ENCODE results near the gene CMYA5.
"Not testable (repeated sequence)": the region's sequence is repeated elsewhere in the genome, so short reads cannot be mapped to it uniquely, and the experiment has no call there.

CMYA5 gene

GRCh38 chr5:79689541-79690466 is at the start of gene CMYA5:
TSS of gene CMYA5 (plus strand) at chr5:79689836. CDS start at chr5:79689908, 72 bp downstream.
- no peak for DNase-seq

- DNase-seq, result no peak
Measured at GRCh38 chr5:79640571-79641055, 49.0 kb upstream of the CMYA5 start.

DNA sequence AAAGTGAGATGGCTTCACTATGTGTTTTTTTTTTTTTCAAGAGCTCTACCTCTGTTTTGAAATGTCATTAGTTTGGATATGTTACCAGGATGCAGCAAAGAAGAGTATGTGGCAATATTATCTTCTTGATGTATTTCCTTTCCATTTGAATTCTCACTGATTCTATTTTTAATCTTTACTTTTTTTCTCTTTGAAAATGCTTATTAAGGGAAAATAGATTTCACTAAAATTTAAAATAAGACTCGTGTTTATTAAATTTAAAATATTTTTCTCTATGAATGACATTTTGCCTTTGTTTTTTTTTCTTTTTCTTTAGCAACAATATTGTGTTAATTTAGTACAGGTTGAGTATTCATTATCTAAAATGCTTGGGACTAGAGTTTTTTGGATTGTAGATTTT is 48.2 kb upstream of the CMYA5 start:
- DNase-seq, result no peak

DNA sequence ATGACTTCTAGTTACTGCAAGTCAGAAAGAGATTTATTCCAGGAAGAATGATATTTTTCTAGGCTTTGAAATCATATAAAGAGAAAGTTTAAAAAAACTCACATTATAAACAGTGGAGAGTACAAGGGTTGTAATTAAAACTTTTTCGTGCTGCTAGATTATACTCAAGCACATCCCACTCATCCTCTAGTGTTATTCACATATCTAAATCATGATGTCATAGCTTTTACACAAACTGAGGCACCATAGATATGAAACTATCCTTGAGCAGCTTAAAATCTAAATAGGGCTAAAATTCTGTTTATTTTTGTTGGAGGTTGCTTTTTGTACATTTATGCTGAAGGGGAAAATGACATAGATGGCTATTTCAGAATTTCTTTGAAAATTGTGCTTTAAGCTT is 47.4 kb upstream of the CMYA5 start:
- DNase-seq, result no peak

- no peak for DNase-seq
Measured at GRCh38 chr5:79653843-79654242, 35.8 kb upstream of the CMYA5 start.

DNA sequence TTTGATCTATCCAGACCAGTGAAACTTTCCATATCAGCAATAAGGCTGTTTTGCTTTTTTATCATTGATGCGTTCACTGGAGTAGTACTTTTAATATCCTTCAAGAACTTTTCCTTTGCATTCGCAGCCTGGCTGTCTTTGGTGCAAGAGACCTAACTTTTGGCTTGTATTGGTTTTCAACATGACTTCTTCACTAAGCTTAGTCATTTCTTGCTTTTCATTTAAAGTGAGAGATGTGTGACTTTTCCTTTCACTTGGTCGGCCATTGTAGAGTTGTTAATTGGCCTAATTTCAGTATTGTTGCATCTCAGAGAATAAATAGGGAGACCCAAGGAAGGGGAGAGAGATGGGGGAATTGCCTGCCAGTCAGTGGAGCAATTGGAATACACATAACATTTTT is 26.4 kb upstream of the CMYA5 start:
- no peak for DNase-seq

DNA sequence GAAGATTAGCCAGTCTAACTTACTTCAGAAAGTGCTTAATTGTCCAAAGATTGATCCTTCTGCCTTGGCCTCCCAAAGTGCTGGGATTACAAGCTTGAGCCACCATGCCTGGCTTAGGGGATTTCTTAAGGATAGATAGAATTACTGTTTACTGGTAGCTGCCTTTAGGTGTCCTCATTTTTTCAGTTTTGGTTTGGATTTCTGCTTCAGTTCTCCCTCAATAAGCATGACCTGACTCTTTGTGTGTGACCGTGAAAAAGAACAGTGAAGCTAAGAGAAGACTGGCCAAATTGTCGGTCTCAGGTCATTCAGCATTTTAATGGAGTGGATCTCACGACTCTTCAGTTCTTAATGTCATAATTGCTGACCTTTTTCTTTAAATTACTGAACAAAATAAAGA is 22.9 kb upstream of the CMYA5 start:
- DNase-seq, result no peak

DNA sequence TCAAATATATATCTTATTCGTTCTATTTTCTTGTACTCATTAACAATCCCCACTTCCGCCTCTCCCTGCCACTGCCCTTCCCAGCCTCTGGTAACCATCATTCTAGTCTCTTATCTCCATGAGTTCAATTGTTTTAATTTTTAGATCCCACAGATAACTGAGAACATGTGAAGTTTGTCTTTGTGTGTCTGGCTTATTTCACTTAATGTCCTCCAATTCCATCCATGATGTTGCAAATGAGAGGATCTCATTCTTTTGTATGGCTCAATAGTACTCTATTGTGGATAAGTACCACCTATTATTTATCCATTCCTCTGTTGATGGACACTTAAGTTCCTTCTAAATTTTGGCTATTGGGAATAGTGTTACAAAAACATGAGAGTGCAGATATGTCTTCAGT is 17.2 kb upstream of the CMYA5 start:
- no peak for DNase-seq

- not testable (repeated sequence) for DNase-seq
Measured at GRCh38 chr5:79676354-79676753, 13.3 kb upstream of the CMYA5 start.

DNA sequence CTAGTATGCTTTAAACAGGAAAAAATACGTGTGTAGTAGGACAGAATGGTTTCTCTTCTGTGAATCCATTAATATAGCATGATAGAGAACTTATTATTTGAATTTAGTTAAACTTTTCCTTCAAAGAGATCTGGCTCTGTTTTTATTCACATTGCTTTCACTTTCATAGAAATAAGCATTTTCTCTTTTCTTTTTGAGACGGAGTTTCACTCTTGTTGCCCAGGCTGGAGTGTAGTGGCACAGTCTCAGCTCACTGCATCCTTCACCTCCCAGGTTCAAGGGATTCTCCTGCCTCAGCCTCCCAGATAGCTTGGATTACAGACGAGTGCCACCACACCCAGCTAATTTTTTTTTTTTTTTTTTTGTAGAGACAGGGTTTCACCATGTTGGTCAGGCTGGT is 7.5 kb upstream of the CMYA5 start:
- not testable (repeated sequence) for DNase-seq

DNA sequence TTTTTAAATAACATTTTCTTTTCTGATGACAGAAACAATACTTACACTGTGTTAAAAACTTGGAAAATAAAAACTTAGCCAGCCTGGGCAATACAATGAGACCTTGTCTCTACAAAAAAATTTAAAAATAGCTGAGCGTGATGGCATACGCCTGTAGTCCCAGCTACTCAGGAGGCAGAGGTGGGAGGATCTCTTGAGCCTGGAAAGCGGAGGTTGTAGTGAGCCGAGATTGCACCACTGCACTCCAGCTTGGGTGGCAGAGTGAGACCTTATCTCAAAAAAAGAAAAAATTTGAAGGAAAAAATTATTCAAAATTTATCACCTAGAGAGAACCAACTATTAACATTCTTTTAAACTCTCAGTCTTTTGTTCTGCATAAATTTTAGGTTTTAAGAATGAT is 4.9 kb upstream of the CMYA5 start:
- DNase-seq, result no peak

DNA sequence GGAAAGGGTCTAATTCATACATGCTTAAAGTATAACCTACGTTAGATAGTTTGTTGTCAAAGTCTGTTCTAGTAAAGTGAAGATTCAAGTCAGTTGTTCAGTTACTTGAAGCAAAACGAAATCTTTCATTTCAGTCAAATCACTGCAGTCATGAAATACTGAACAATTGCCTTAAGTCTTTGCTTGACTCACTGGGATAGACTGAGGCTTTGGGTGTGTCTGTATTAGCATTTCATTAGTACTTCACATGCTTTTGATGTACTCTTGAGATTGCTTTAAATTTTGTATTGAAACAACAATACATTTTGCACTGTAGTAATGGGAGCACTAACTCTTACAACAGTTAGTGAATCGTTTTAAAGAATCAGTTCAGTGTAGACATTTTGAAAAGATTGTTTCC is 4.0 kb upstream of the CMYA5 start:
- no peak for DNase-seq

DNA sequence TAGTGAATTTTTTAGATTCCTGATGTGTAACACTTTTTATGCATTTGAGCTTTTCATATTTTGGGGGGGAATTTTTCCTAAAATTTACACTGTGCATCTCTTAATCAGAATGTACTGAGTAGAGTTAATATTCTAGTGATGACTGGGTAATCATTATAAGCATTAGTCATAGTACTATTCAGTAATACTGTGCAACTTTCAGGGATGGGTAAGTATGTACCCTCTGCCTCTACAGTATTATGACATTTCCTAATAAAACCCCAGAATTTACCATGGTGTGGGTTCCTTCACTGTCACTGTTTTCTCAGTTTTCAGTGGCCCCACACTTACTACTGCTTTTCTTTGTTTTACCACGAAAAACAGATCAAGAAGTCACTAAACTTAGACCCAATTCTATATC is 2.8 kb upstream of the CMYA5 start:
- DNase-seq, result no peak

- DNase-seq, result no peak
Measured at GRCh38 chr5:79687889-79688288, 1.7 kb upstream of the CMYA5 start.

- DNase-seq, result no peak
Measured at GRCh38 chr5:79691007-79691406, 1.4 kb downstream of the CMYA5 start.

GRCh38 chr5:79692596-79692995 is 3.0 kb downstream of the CMYA5 start:
- DNase-seq, result no peak

DNA sequence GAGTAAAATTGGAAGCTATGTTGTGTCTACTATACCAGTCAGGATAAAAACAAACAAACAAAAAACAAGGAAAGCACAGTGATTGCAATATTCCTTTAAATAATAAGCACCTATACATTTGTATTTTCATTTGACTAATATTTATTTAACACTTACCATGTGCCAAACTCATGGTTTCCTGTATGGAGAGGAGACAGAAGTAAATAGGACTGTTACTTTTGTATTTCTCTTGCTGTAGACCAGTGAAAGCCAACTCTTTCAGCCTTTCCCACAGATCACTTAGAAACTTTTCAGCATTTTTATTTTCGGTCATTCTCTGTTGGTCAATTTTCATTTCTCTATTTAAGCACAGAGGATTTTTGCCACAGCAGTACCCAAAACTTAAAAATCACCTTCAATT is 4.5 kb downstream of the CMYA5 start:
- no peak for DNase-seq

GRCh38 chr5:79694652-79695051 is 5.0 kb downstream of the CMYA5 start:
- no peak for DNase-seq

DNA sequence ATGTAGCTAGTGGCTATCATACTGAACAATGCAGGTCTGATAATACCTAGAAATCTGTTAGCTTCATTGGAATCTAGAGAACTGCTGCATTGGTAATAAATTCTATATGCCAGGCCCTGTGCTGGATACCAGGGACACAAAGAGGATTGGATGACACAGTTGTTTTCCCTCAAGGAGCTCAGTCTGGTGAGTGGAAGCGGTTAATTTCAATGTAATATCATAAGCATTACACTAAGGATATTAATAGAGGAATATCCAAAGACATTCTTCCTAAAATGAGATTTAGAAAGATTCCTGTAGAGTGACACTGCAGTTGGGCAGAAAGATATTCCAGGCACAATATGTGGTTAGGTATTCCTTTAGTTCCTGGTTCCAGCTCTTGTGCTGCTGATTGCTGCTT is 5.9 kb downstream of the CMYA5 start:
- no peak for DNase-seq

- DNase-seq, result no peak
Measured at GRCh38 chr5:79697222-79698170, 7.9 kb downstream of the CMYA5 start.

GRCh38 chr5:79699763-79700400 is 10.2 kb downstream of the CMYA5 start:
- DNase-seq, result no peak

GRCh38 chr5:79702606-79703380 is 13.2 kb downstream of the CMYA5 start:
- DNase-seq, result peak; percentile 16

- DNase-seq, result no peak
Measured at GRCh38 chr5:79703381-79703645, 13.7 kb downstream of the CMYA5 start.

All from stimulated activated CD4-positive, alpha-beta T cell treated with anti-CD3 and anti-CD28 coated beads, Interleukin-1b, Interleukin-23, amount 100 ng/mL, for 48 hours (primary cell).